Left lung (tissue), 10 donors: ENCODE data around the gene PODXL. TPM values are rescaled to one million over a fixed set of nuclear protein-coding genes. Genes with fewer than 3 reads are reported as not detected.

Source experiments
- ATAC-seq: fragments of 200-7000 bp; cut with Tn5 transposase; one replicate; pipeline ENCODE4 v1.9.1; 2020; ENCODE audit warnings: moderate library complexity
- DNase-seq, 4 donors: peaks; one replicate each; pipeline ENCODE4 v3.0.0-alpha.2; 2013 to 2020
- H3K27ac ChIP-seq, 2 donors: fragments of 200-600 bp; sonication (generic) in 1 of 2; one replicate each; pipeline versions ENCODE4 v1.5.0 to v1.8.0; 2020 to 2021
- H3K27me3 ChIP-seq, 2 donors: fragments of 200-600 bp; sonication (generic) in 1 of 2; one replicate each; pipeline versions ENCODE4 v1.5.0 to v1.8.0; 2020 to 2021
- H3K36me3 ChIP-seq, 2 donors: fragments of 200-600 bp; sonication (generic) in 1 of 2; one replicate each; pipeline versions ENCODE4 v1.5.0 to v1.8.0; 2020 to 2021
- H3K4me1 ChIP-seq, 2 donors: fragments of 200-600 bp; one replicate each; pipeline ENCODE4 v1.8.0; 2021
- H3K4me3 ChIP-seq, 2 donors: fragments of 200-600 bp; sonication (generic) in 1 of 2; one replicate each; pipeline versions ENCODE4 v1.5.0 to v1.8.0; 2020 to 2021; ENCODE audit warnings: mild to moderate bottlenecking in 1 of 2
- H3K9me3 ChIP-seq, 2 donors: fragments of 200-600 bp; sonication (generic) in 1 of 2; one replicate each; pipeline versions ENCODE4 v1.5.0 to v1.8.0; 2020 to 2021
- CTCF ChIP-seq, 2 donors: fragments of 200-600 bp; sonication (generic) in 1 of 2; IDR thresholded peaks; one replicate each; pipeline versions ENCODE4 v1.5.0 to v1.8.0; 2021; ENCODE audit warnings: antibody characterized with exemption in 2 of 2
- intact Hi-C, 2 donors: fragments of 100-400 bp; cut with DNase I; formaldehyde crosslinking; loops; one replicate each; pipeline versions ENCODE4 v1.11.2 to v1.14.2; 2022
- polyA plus RNA-seq, 6 donors: library from polyadenylated mRNA; unstranded; fragments of 120-200 nt; gene quantifications; one replicate each; pipeline ENCODE4 v1.2.1, GENCODE V29; 2013; ENCODE audit not compliant: insufficient read length in 6 of 6
- total RNA-seq, 2 donors: library from RNA; stranded (reverse); fragmentation: NEBNext Ultra II Directional; extraction: Animal tissue kit (Norgen Biotek cat#: 25700); gene quantifications; one replicate each; pipeline ENCODE4 v1.2.1, GENCODE V29; 2021
- donor health status: DM: no; HTN: yes; CAD: no.
- donor health status: DM: no; HTN: no; CAD: no.

PODXL gene
- total and polyA plus RNA-seq, 8 donors = 52.3 to 124 (median 63.0) TPM

- H3K4me1 ChIP-seq = peaks cover 8 to 13% of the 10 kb centered on the region in 2 donors
- intact Hi-C loops = no loop called here
- H3K36me3 ChIP-seq = peaks cover 0 to 57% of the 10 kb centered on the region in 2 donors
- no peak overlapping the region for H3K27ac ChIP-seq
- DNase-seq (no peak), ATAC-seq (no peak)
- H3K4me3 ChIP-seq = no peak overlapping the region
- H3K9me3 ChIP-seq = no peaks in the 10 kb centered on the region
- TF ChIP-seq CTCF (IDR thresholded peaks at IDR 0.05) = no peak
- no peaks in the 10 kb centered on the region for H3K27me3 ChIP-seq
These were observed 55.0 kb downstream of the PODXL start for GRCh38 chr7:131501422-131501821.

- Histone ChIP-seq H3K4me1 (peaks cover 8 to 13% of the 10 kb centered on the region in 2 donors), H3K36me3 (peaks cover 0 to 50% of the 10 kb centered on the region in 2 donors), H3K27ac (no peak overlapping the region), H3K27me3 (no peaks in the 10 kb centered on the region), H3K4me3 (no peak overlapping the region), H3K9me3 (no peaks in the 10 kb centered on the region)
- ATAC-seq (no peak), DNase-seq (no peak)
- no peak for TF ChIP-seq CTCF (IDR thresholded peaks at IDR 0.05)
- intact Hi-C loops = no loop called here
These were observed 56.1 kb downstream of the PODXL start for GRCh38 chr7:131500357-131500756.

GRCh38 chr7:131499801-131500200 lies 56.6 kb downstream of the PODXL start:
- no peaks in the 10 kb centered on the region for H3K9me3 ChIP-seq
- no peak for ATAC-seq
- TF ChIP-seq CTCF (IDR thresholded peaks at IDR 0.05) = no peak
- intact Hi-C loops = loop anchor here in 1 of 2 donors (10.0 kb wide), 1 partner anchor 155 kb away; no protein-coding TSS in a partner anchor
- no peak for DNase-seq
- H3K4me3 ChIP-seq = no peak overlapping the region
- H3K36me3 ChIP-seq = peaks cover 0 to 44% of the 10 kb centered on the region in 2 donors
- H3K27ac ChIP-seq = no peak overlapping the region
- peaks cover 8 to 13% of the 10 kb centered on the region in 2 donors for H3K4me1 ChIP-seq
- no peaks in the 10 kb centered on the region for H3K27me3 ChIP-seq

DNA sequence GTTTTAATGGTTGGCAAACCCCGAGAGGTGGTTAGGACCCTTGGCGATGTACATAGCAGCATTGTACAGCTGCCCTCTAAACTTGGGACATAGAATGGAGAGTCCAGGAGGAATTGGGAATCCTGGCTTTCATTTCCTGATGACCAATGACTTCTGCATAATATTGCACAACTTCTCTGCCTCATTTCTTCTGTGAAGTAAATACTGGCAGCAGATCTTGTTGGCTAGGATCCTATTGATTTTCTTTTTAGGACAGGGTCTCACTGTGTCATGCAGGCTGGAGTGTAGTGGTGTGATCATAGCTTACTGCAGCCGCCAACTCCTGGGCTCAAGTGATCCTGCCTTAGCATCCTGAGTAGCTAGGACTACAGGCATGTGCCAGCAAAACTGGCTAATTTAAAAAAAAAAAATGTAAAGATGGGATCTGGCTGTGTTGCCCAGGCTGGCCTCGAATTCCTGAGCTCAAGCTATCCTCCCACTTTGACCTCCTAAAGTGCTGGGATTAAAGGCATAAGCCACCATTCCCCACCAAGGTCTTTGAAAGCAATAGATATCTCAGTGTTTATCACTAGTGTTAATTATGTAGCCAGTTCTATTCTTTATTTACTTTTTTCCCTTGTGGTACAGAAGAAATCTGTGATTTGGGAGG lies 58.1 kb downstream of the PODXL start:
- H3K36me3 ChIP-seq = peaks cover 0 to 39% of the 10 kb centered on the region in 2 donors
- H3K4me1 ChIP-seq = peaks cover 8 to 12% of the 10 kb centered on the region in 2 donors
- DNase-seq (peak in 1 of 4 donors; percentile 52), ATAC-seq (no peak)
- no peaks in the 10 kb centered on the region for H3K27me3 ChIP-seq
- no peaks in the 10 kb centered on the region for H3K9me3 ChIP-seq
- intact Hi-C loops = loop anchor here in 1 of 2 donors (10.0 kb wide), 1 partner anchor 156 kb away; no protein-coding TSS in a partner anchor
- H3K4me3 ChIP-seq = no peak overlapping the region
- no peak for TF ChIP-seq CTCF (IDR thresholded peaks at IDR 0.05)
- H3K27ac ChIP-seq = no peak overlapping the region

DNA sequence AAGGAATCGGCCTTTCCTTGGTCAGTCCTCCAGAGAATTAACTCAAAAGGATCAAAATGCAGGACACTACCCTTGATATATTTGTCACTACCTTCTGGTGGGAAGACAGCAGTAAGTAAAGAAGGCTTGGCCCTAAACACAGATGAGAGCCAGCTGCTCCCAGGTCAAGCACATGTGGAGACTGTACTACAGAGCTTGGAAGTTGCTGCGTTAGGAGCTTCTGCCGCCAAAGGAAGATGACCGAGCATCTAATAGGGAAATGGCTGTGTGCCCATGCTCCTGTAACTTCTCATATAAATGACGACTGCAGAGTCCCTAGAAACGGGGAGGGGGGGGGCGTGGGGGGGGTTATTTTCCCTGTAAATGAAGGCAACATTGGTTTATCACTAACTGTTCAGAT lies 59.0 kb downstream of the PODXL start:
- ATAC-seq (no peak), DNase-seq (no peak)

More for the DNA sequence above, 59.0 kb downstream of the PODXL start:
- no peaks in the 10 kb centered on the region for H3K9me3 ChIP-seq
- H3K4me1 ChIP-seq = peaks cover under 1 to 3% of the 10 kb centered on the region in 2 donors
- no peak for TF ChIP-seq CTCF (IDR thresholded peaks at IDR 0.05)
- H3K27ac ChIP-seq = no peak overlapping the region
- intact Hi-C loops = loop anchor here in 1 of 2 donors (10.0 kb wide), 1 partner anchor 157 kb away; no protein-coding TSS in a partner anchor
- no peaks in the 10 kb centered on the region for H3K27me3 ChIP-seq
- peaks cover 0 to 40% of the 10 kb centered on the region in 2 donors for H3K36me3 ChIP-seq
- H3K4me3 ChIP-seq = no peak overlapping the region
